NCI-H2029 treated with DMSO at 0.1 percent for 48 hours (cell line): ENCODE measurements around the gene ATXN1.
"Not testable (repeated sequence)": the region's sequence is repeated elsewhere in the genome, so short reads cannot be mapped to it uniquely, and the experiment has no call there.

ENCODE experiments used
- DNase-seq: peaks from one replicate; lab custom pipeline; 2025; lab: John Stamatoyannopoulos, UW

ATXN1 gene

GRCh38 chr6:16383607-16384206 lies 377.6 kb downstream of the ATXN1 start:
- DNase-seq: no peak

- not testable (repeated sequence) for DNase-seq
These were observed 379.3 kb downstream of the ATXN1 start for GRCh38 chr6:16381968-16382367.

GRCh38 chr6:16380220-16380809 lies 380.9 kb downstream of the ATXN1 start:
- DNase-seq: no peak

DNA sequence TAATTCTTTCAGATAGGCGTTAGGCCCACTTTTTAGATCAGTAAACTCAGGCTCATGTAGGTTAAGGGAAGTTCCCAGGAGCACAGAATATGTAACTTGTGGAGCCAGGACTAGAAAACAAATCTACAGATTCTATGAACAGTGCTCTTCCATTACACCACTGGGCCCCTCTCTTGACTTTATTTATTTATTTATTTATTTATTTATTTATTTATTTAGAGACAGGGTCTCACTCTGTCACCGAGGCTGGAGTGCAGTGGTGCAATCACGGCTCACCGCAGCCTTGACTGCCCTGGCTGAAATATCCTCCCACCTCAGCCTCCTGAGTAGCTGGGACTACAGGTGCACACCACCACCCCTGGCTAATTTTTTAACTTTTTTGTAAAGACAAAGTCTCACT lies 382.9 kb downstream of the ATXN1 start:
- not testable (repeated sequence) for DNase-seq

- DNase-seq: no peak
These were observed 383.8 kb downstream of the ATXN1 start for GRCh38 chr6:16377470-16377869.

GRCh38 chr6:16375843-16376242 lies 385.4 kb downstream of the ATXN1 start:
- DNase-seq: no peak

- DNase-seq: no peak
These were observed 386.1 kb downstream of the ATXN1 start for GRCh38 chr6:16375206-16375605.

- DNase-seq: no peak
These were observed 386.6 kb downstream of the ATXN1 start for GRCh38 chr6:16374461-16375200.

- no peak for DNase-seq
These were observed 387.2 kb downstream of the ATXN1 start for GRCh38 chr6:16374016-16374415.

- no peak for DNase-seq
These were observed 389.1 kb downstream of the ATXN1 start for GRCh38 chr6:16372029-16372776.

GRCh38 chr6:16371401-16371800 lies 389.9 kb downstream of the ATXN1 start:
- no peak for DNase-seq

DNA sequence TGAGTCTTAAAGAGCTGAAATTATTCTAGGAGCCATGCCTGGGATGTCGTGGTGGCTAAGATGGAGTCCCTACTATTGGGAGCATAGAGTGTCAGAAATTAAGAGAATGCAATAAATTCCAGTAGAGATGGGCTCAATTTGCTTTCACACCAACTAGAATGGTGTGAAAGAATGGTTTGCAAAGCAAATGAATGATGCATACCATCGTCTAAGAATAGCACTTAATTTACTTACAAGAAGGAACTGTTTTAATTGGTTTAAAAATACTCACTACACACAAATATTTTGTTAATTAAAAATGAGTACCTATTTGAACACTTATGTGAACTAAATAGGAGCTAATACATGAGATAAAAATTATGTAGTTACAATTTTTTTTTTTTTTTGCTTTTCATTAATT lies 390.3 kb downstream of the ATXN1 start:
- DNase-seq: no peak

GRCh38 chr6:16369989-16370388 lies 391.3 kb downstream of the ATXN1 start:
- no peak for DNase-seq

- no peak for DNase-seq
These were observed 392.0 kb downstream of the ATXN1 start for GRCh38 chr6:16369140-16369745.

DNA sequence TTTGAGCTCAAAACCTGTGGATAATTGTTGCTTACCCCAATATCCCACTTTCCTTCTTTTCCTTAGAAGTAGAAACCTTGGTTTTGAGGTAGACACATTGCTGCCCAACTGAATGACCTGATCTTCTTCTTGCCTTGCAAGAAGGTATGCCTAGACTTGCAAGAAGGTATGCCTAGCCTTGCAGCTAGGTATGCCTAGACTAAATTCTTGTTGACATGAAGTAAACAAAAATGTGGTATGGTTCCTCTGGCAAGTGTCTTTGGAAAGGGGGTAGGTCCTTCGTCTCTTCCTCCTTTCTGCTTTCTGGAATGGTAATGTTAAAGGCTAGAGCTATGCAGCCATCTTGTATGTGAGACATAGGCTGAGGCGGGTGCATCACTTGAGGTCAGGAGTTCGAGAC lies 393.7 kb downstream of the ATXN1 start:
- no peak for DNase-seq

- DNase-seq: no peak
These were observed 397.5 kb downstream of the ATXN1 start for GRCh38 chr6:16363749-16364148.

- DNase-seq: no peak
These were observed 398.3 kb downstream of the ATXN1 start for GRCh38 chr6:16362819-16363589.

- no peak for DNase-seq
These were observed 399.0 kb downstream of the ATXN1 start for GRCh38 chr6:16362296-16362695.

GRCh38 chr6:16361861-16362260 lies 399.4 kb downstream of the ATXN1 start:
- no peak for DNase-seq

- no peak for DNase-seq
These were observed 400.1 kb downstream of the ATXN1 start for GRCh38 chr6:16361121-16361520.

DNA sequence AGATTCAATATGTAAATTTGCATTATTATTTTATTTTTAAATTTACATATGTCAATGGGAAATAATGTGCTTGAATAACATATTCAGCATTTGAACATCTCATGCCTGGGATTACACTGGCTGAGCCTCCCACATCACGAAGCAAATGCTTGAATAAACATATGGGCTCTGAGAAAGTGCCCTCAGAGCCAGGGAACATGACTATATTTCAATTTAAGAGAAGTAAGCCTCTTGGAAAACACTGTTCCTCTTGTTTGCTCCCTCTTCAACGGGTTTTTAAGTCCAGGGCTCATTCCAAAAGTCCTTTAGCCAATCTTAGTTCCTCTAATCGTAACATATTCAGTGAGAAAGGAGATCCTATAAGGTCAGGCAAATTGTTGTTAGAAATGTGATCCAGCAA lies 400.9 kb downstream of the ATXN1 start:
- no peak for DNase-seq

DNA sequence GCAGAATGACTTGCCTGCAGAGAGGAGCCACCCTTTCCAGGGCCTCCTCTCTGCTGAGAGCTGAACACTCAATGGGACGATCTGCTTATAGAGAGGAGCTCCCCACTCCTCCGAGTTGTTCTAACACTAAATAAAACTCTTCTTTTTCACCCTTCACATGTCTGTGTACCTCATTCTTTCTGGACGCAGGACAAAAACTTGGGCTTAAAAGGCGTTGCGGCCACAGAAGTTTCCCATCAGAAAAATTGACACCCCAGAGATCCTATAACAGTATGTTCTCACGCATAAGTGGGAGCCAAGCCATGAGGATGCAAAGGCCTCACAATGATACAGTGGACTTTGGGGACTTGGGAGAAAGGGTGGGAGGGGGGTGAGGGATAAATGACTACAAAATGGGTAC lies 401.7 kb downstream of the ATXN1 start:
- DNase-seq: no peak
